BLaER1 treated with 17β-estradiol and CSF1 and Interleukin-3, amounts not matched to agents 10 nM and 100 nM (cell line): ENCODE measurements around the gene SDCCAG8.

ENCODE experiments used
- H3K27ac ChIP-seq, 11 experiments: shearing (Covaris generic); formaldehyde crosslinking; 2 replicates each; pipeline ENCODE4 v1.8.1; 2022
- H3K27me3 ChIP-seq, 11 experiments: shearing (Covaris generic); formaldehyde crosslinking; 2 replicates each; pipeline ENCODE4 v1.8.1; 2022
- H3K36me3 ChIP-seq, 11 experiments: shearing (Covaris generic); formaldehyde crosslinking; 2 replicates each; pipeline ENCODE4 v1.8.1; 2022
- H3K4me1 ChIP-seq, 10 experiments: shearing (Covaris generic); formaldehyde crosslinking; 2 replicates each; pipeline ENCODE4 v1.8.1; 2022
- H3K4me2 ChIP-seq, 11 experiments: shearing (Covaris generic); formaldehyde crosslinking; 2 replicates each; pipeline ENCODE4 v1.8.1; 2022
- H3K4me3 ChIP-seq, 10 experiments: shearing (Covaris generic); formaldehyde crosslinking; 2 replicates each; pipeline ENCODE4 v1.8.1; 2022
- H3K9ac ChIP-seq, 11 experiments: shearing (Covaris generic); formaldehyde crosslinking; 2 replicates each; pipeline ENCODE4 v1.8.1; 2022
- H3K9me3 ChIP-seq, 11 experiments: shearing (Covaris generic); formaldehyde crosslinking; replicated peaks in 1 of 11; 2 replicates each; pipeline ENCODE4 v1.8.1; 2022
- H4K20me1 ChIP-seq, 11 experiments: shearing (Covaris generic); formaldehyde crosslinking; 2 replicates each; pipeline ENCODE4 v1.8.1; 2022
- Cebpa-rat ChIP-seq, 11 experiments: shearing (Covaris generic); IDR thresholded peaks; 2 replicates each; pipeline ENCODE4 v1.8.1; 2022

The SDCCAG8 gene

GRCh38 chr1:243475966-243476365 lies 220.1 kb downstream of the SDCCAG8 start:
- Histone ChIP-seq H3K9me3 (no peaks in the 10 kb centered on the region; a peak in 2 of 22 replicates), H3K36me3 (peaks cover 0 to 22% (median 7%) of the 10 kb centered on the region in 11 experiments; a peak in 10 of 22 replicates), H3K9ac (no peak overlapping the region), H3K4me1 (peaks cover 24 to 57% (median 36%) of the 10 kb centered on the region in 10 experiments), H3K27ac (no peak overlapping the region), H4K20me1 (peaks cover 0 to 18% (median 0%) of the 10 kb centered on the region in 11 experiments; a peak in 2 of 22 replicates), H3K4me2 (peak overlapping the region in 1 of 11 experiments; percentile 2; a peak in 1 of 22 replicates), H3K27me3 (peaks cover 0 to under 1% (median 0%) of the 10 kb centered on the region in 11 experiments; a peak in 1 of 22 replicates), H3K4me3 (no peak overlapping the region)
- TF ChIP-seq Cebpa-rat (IDR thresholded peaks at IDR 0.05): no peak

GRCh38 chr1:243477731-243478290 lies 222.0 kb downstream of the SDCCAG8 start:
- Histone ChIP-seq H3K9me3 (no peaks in the 10 kb centered on the region; a peak in 2 of 22 replicates), H3K4me1 (peaks cover 21 to 54% (median 35%) of the 10 kb centered on the region in 10 experiments), H3K27ac (peak overlapping the region in 3 of 11 experiments; percentile 22 to 60 (median 31); a peak in 5 of 22 replicates), H3K9ac (no peak overlapping the region), H3K27me3 (peaks cover 11 to 19% (median 15%) of the 10 kb centered on the region in 11 experiments), H3K36me3 (peaks cover 0 to 22% (median 7%) of the 10 kb centered on the region in 11 experiments; a peak in 10 of 22 replicates), H3K4me3 (no peak overlapping the region), H3K4me2 (peak overlapping the region in 6 of 11 experiments; percentile 9 to 65 (median 54); a peak in 10 of 22 replicates), H4K20me1 (peaks cover 0 to 14% (median 0%) of the 10 kb centered on the region in 11 experiments; a peak in 7 of 22 replicates)
- TF ChIP-seq Cebpa-rat (IDR thresholded peaks at IDR 0.05): 0 out of 22 replicates have a peak, but pooled peaks of 1 of the 11 experiments have one; percentile 30

DNA sequence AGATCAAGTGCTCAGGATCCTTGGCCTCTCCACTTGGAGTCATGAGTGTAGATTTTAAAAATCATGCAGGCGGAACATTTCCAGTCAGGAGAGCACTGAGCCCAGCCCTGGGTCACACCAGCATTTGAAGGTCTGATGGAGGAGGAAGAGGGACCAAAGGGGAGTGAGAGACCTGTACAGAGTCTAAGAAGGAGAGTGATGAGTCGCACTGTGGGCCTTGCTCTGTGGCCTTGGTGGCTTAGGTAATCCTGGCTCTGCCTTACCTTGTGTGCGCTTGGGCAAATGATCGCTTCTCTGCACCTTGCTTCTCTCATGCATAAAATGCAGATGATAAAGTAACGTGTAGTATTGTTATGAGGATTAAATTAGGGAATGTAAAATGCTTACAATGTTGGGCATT lies 225.3 kb downstream of the SDCCAG8 start:
- Histone ChIP-seq H3K4me2 (peak overlapping the region in 5 of 11 experiments; percentile 90 to 99 (median 96); a peak in 2 of 22 replicates), H3K27me3 (peaks cover 19 to 33% (median 26%) of the 10 kb centered on the region in 11 experiments), H3K27ac (no peak overlapping the region), H3K9me3 (no peaks in the 10 kb centered on the region; a peak in 2 of 22 replicates), H3K9ac (no peak overlapping the region), H3K36me3 (peaks cover 0 to 11% (median 0%) of the 10 kb centered on the region in 11 experiments; a peak in 7 of 22 replicates), H4K20me1 (peaks cover 0 to 19% (median 0%) of the 10 kb centered on the region in 11 experiments; a peak in 8 of 22 replicates), H3K4me3 (no peak overlapping the region), H3K4me1 (peaks cover 18 to 45% (median 28%) of the 10 kb centered on the region in 10 experiments)
- TF ChIP-seq Cebpa-rat (IDR thresholded peaks at IDR 0.05): no peak

DNA sequence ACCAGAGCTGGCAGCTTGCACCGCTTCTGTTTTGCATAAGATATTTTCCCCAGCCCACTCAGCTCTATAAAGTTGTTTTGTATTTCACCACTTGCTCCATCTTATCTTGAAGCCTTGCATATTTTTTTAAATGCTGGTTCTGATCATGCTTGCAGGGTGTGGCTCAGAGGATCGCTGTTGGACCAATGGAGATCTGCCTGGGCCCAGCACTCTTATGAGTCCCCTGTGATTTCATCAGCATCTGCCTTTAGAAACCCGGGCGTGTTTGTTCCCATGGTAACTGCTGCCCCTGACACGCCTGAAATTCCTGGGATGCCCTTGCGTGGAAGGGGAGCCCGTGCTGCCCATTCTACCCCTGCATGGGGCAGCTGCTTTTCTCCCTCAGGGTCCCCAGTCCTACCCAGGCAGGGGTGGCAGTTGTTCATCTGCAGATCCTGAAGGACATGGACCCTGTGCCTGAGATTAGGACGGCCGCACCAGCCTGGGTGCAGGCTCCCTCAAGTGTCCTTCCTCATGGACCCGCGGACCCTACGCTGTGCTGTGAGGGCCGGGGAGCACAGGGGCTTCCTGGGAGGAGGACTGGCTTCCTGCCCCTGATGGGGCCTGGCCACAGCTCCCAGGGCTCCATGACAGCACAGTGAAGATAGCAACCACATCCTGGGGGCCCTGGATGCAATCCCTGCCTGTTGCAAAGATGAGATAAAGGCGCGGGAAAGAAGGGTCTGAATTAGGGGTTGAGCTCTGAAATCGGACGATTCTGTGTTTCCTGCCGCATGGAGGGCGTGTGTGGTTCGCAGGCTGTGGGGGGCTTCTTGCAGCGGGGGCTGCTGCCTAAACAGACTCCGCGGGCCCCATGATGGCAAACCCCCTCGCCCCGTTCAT lies 226.5 kb downstream of the SDCCAG8 start:
- Histone ChIP-seq H3K36me3 (peaks cover 0 to 11% (median 0%) of the 10 kb centered on the region in 11 experiments; a peak in 5 of 22 replicates), H3K9me3 (no peaks in the 10 kb centered on the region), H3K4me2 (peak overlapping the region; percentile 90 to 99 (median 96)), H3K9ac (peak overlapping the region; percentile 59 to 80 (median 73)), H3K4me1 (peaks cover 18 to 37% (median 26%) of the 10 kb centered on the region in 10 experiments), H3K27ac (peak overlapping the region in 10 of 11 experiments; percentile 31 to 72 (median 55); a peak in 18 of 22 replicates), H3K4me3 (peak overlapping the region; percentile 50 to 69 (median 59)), H3K27me3 (peaks cover 19 to 33% (median 26%) of the 10 kb centered on the region in 11 experiments), H4K20me1 (peaks cover 0 to 19% (median 0%) of the 10 kb centered on the region in 11 experiments; a peak in 8 of 22 replicates)
- no peak for TF ChIP-seq Cebpa-rat (IDR thresholded peaks at IDR 0.05)

DNA sequence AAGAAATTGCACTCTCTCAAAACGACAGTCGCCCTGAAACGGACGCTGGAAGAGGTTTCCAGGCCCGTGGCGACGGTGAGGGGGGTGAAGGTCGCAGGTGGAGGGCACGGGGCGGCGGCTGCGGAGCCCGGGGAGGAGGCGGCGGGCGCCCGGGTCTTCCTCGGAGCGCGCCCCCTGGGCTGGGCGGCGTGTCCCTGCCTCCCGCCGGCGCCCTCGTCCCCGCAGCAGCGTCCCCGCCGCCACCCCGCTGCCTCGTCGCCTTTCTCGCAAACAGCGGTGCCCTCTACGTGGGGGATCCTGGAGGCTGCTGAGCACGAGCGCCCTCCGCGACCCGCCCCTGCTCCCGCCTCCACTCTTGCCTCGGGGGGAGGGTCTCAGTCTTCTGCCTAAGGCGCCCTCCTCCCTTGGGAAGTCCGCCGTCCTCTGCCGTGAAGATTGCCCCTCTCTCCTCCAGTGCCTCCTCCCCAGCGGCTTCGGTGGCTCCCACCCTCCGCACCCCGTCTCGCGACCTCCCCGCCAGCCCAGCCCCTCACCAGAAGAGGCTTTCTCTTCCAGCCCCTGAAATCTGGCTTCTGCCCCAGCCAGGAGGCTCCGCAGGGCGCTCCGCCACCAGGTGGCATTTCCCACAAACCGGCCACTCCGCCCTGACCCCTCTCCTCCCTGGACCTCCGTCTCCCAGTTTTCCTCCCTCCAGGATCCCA lies 227.4 kb downstream of the SDCCAG8 start:
- TF ChIP-seq Cebpa-rat (IDR thresholded peaks at IDR 0.05): no peak
- H3K27me3 ChIP-seq: peaks cover 19 to 33% (median 26%) of the 10 kb centered on the region in 11 experiments
- H3K4me2 ChIP-seq: peak overlapping the region; percentile 90 to 99 (median 96)
- peak overlapping the region; percentile 50 to 69 (median 59) for H3K4me3 ChIP-seq
- peaks cover 0 to 25% (median 0%) of the 10 kb centered on the region in 11 experiments; a peak in 8 of 22 replicates for H4K20me1 ChIP-seq
- H3K36me3 ChIP-seq: peaks cover 0 to 12% (median 0%) of the 10 kb centered on the region in 11 experiments; a peak in 5 of 22 replicates
- peak overlapping the region; percentile 59 to 80 (median 73) for H3K9ac ChIP-seq
- H3K4me1 ChIP-seq: peaks cover 18 to 28% (median 21%) of the 10 kb centered on the region in 10 experiments
- H3K27ac ChIP-seq: peak overlapping the region in 10 of 11 experiments; percentile 31 to 72 (median 55); a peak in 19 of 22 replicates
- H3K9me3 ChIP-seq: no peaks in the 10 kb centered on the region

- Histone ChIP-seq H3K36me3 (peaks cover 0 to 19% (median 0%) of the 10 kb centered on the region in 11 experiments; a peak in 9 of 22 replicates), H3K4me2 (peak overlapping the region in 6 of 11 experiments; percentile 90 to 99 (median 97); a peak in 8 of 22 replicates), H4K20me1 (peaks cover 0 to 25% (median 0%) of the 10 kb centered on the region in 11 experiments; a peak in 8 of 22 replicates), H3K9ac (no peak overlapping the region), H3K27me3 (peaks cover 19 to 33% (median 26%) of the 10 kb centered on the region in 11 experiments), H3K27ac (no peak overlapping the region), H3K9me3 (no peaks in the 10 kb centered on the region), H3K4me1 (peaks cover 18 to 26% (median 21%) of the 10 kb centered on the region in 10 experiments), H3K4me3 (no peak overlapping the region)
- no peak for TF ChIP-seq Cebpa-rat (IDR thresholded peaks at IDR 0.05)
Observed at GRCh38 chr1:243483952-243484351, 228.1 kb downstream of the SDCCAG8 start.

DNA sequence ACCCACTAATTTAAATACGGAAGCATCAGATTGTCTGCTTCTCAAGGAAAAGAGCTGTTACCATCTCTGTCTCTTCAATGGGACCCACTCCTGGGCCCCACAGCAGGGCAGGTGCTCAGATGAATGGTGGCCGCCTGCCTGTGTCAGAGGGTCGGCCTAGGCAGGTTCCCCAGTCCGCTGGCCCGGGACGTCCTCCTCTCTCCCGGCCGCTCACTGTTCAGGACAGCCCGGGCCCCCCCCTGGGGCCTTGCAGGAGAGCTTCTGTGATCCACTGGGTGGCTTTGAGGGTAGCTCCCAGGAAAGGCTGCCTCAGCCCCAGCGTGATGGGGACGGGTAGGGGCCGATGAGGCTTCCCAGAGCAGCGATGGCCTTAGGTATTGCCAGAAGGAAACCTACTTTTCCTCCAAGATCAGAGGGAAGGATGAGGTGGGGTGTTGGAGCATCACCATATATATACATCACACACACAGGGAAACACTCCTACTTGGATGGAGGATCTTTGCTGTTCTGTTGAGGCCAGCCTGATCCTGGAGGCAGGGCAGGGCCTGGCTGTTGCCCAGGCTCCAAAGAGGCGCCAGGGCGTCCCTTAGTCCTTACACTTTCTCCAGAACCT lies 231.3 kb downstream of the SDCCAG8 start:
- peaks cover 0 to 47% (median 4%) of the 10 kb centered on the region in 11 experiments; a peak in 12 of 22 replicates for H3K36me3 ChIP-seq
- H3K9me3 ChIP-seq: peaks cover 0 to 9% (median 7%) of the 10 kb centered on the region in 11 experiments; a peak in 13 of 22 replicates
- TF ChIP-seq Cebpa-rat (IDR thresholded peaks at IDR 0.05): no peak
- H3K27me3 ChIP-seq: peaks cover 15 to 21% (median 18%) of the 10 kb centered on the region in 11 experiments
- H3K4me2 ChIP-seq: no peak overlapping the region
- H4K20me1 ChIP-seq: peaks cover 0 to 25% (median 0%) of the 10 kb centered on the region in 11 experiments; a peak in 8 of 22 replicates
- H3K27ac ChIP-seq: no peak overlapping the region
- no peak overlapping the region for H3K4me3 ChIP-seq
- no peak overlapping the region for H3K9ac ChIP-seq
- peaks cover 13 to 24% (median 20%) of the 10 kb centered on the region in 10 experiments for H3K4me1 ChIP-seq
